GM18519 (cell line): ENCODE data around the gene NR3C1.

ENCODE experiments used
- ATAC-seq: cut with Tn5 transposase; IDR thresholded peaks from one replicate; pipeline ENCODE4 v1.9.1; 2021; ENCODE audit warnings: mild to moderate bottlenecking, moderate library complexity; ENCODE audit not compliant: unreplicated experiment, low FRiP score

The NR3C1 gene

DNA sequence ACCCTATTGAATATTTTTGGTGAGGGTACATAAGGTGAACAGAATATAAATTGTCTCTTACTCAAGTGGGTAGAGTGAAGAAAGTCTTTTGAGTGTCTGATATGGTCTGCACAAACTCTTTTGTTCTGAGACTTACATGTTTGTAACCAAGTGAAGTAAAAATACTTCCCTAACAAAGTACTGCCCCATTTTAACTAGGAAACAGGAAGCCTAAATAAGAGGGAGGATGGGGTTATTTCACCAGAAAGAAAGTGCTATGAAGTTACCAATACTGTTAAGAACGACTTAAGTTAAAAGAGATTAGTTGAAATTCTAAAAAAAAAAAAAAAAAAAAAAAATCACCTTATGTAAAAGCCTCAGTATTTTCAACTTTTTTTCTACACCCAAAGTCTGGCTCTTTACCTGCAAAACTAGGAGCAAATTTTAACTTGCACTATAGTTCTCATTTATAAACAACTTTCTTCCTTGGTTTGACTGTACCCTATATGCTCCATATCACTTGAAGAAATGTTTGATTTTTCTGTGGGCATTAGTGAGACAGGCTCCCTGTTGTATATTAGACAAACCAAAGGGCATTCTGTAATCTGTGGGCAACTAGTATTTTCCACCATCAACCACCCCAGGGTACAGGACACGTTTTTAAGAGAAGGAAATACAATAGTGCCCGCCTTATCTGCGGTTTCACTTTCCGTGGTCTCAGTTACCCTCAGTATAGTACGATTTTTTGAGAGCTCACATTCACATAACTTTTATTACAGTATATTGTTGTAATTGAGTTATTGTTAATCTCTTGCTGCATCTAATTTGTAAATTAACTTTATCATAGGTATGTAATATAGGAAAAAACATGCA lies 127.7 kb downstream of the NR3C1 start:
- no peak for ATAC-seq

DNA sequence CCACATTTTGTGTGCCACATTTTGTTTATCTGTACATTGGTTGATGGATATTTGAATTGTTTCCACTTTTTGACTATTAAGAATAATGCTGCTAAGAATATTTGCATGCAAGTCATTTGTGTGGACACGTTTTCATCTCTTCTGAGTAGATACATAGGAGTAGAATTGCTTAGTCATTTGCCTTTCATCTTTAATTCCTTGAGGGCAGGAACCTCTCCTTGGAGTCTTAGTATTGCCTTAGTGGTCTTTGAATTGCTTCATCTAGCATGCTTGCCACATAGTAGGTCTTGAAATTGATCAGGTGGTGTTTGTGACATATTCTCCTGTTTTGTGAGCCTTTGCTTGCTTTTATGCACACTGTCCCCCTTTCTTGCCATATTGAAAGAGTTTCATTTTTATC lies 128.5 kb downstream of the NR3C1 start:
- no peak for ATAC-seq

DNA sequence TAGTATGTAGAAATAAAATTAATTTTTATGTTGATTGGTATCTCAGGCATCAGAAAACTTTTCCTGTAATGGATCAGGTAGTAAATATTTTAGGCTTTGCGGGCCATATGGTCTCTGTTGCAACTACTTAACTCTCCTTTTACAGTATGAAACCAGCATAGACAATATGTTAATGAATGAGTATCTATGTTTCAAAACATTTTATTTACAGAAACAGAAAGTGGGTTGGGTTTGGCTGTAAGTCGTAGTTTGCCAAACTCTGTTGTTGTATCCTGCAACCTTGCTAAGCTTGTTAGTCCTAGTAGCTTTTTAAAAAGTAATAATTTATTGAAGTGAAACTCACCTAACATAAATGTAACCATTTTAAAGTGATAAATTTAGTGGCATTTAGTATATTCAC lies 132.1 kb downstream of the NR3C1 start:
- ATAC-seq = peak; percentile 55

DNA sequence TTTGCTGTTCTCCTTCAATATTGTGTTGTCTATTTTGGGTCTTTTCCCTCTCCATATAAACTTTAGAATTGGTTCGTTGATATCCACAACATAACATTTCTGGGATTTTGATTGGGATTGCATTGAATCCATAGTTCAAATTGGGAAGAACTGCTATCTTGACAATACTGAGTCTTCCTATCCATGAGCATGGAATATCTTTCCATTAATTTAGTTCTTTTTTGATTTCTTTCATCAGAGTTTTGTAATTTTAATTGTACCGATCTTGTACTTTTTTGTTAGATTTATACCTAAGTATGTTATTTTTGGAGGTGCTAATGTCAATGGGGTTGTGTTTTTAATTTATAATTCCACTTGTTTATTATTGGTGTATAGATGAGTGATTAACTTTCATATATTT lies 135.1 kb downstream of the NR3C1 start:
- no peak for ATAC-seq

DNA sequence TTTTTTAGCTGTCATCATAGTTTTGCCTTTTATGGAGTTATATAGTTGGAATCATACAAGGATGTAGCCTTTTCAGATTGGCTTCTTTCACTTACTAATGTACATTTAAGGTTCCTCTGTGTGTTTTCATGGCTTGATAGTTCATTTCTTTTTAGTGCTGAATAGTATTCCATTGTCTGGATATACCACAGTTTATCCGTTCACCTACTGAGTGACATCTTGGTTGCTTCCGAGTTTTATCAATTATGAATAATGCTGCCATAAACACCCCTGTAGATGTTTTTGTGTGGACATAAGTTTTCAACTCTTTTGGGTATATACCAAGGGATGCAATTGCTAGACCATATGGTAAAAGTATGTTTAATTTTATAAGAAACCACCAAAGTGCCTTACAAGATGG lies 136.3 kb downstream of the NR3C1 start:
- ATAC-seq = no peak

DNA sequence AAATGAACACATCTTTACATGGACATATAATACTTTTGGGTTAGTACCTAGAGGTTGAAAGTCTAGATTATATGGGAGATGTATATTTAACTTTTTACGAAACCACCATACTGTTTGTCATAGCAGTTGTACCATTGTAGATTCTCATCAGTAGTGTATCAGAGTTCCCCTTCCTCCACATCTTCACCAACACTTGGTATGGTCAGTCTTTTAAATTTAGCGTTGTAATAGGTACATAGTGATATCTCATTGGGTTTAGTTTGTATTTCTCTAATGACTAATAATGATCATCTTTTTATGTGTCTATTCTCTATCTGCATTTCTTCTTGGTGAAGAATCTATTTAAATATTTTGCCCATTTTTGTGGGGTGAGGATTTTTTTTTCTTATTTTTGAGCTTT lies 137.5 kb downstream of the NR3C1 start:
- ATAC-seq = no peak

DNA sequence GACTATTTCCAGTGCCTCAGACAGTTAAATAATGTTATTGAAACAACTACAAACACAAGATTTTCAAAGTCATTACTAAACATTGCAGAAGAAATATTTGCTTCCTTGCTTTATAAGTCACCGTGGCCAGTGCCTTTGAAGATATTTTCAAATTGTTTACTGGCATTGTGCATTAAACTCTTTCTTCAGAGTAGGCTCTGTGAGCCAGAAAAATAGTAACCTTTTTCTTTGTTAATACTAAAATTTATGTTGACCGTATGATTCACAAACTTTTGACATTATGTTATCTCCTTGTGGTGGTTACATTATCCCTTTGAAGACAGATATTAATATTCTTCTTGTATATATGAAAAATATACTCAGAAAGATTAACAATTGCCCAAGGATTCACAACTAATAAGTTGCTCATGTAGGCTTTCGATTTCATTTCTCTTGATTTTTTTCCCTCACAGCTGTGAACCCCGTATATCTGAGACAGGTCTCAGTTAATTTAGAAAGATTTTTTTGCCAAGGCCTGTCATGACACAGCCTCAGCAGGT lies 140.1 kb downstream of the NR3C1 start:
- no peak for ATAC-seq

DNA sequence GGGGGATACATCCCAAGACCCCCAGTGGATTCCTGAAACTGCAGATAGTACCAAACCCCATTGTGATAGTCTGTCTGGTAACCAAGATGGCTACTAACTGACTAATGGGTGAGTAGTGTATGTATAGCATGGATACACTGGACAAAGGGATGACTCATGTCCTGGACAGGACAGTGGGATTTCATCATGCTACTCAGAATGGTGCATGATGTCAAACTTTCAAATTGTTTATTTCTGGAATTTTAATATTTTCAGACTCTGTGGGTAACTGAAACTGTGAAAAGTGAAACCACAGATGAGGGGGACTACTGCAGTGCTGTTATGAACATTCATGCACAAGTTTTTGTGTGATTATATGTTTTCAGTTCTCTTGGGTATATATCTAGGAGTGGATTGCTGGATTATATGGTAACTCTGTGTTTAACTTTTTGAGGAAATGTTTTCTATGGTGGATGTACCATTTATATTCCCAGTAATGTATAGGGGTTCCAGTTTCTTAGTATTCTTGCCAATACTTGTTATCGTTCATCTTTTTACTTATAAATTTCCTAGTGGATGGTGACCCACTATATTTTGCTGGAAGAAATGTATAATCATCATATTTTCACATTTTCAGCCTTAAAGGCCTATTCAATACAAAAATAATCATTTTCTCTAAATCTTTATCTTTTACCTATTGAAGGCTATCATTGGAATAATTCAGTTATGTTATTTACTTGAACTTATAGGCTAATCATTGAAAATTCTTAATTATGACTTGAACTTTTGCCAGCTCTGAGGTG lies 140.9 kb downstream of the NR3C1 start:
- peak; percentile 82 for ATAC-seq

DNA sequence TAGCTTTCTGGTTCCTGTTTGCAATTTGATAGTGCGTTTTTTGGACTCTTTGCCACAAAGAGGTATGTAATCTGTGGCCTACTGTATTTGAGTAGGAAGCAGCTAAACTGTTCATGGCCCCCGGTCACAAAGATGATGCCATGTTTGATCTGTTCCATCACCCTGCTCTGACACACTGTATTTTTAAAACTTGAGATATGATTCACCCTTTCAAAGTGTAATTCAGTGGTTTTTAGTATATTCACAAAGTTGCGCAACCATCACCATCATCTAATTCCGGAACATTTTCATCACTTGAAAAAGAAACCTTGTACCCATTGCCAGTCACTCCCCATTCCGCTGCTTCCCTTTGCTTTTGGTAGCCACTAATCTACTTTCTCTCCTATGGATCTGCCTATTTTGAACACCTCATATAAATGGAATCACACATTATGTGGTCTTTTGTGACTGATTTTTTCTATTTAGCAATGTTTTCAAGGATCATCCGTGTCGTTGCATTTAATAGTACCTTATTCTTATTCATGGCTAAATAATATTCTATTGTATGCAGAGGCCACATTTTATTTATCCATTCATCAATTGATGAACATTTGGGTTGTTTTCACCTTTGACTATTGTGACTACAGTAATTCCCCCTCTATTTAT lies 141.6 kb downstream of the NR3C1 start:
- no peak for ATAC-seq

DNA sequence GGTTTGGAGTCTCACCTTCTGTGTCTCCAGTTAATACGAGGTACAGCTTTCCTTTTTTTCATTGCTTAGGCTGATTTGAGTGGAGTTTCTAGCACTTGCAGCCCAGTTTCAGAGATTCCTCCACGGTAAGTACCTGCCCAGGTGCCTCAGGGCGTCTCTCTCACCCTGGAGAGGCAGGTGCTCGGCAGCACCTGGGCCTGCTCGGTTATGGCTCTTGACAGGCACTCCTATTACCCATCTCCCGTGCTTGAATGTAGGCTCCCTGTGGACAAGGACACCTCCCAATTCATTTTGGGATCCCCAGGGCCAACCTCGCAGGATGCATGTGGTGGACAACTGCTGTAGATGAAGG lies 144.3 kb downstream of the NR3C1 start:
- ATAC-seq = no peak

DNA sequence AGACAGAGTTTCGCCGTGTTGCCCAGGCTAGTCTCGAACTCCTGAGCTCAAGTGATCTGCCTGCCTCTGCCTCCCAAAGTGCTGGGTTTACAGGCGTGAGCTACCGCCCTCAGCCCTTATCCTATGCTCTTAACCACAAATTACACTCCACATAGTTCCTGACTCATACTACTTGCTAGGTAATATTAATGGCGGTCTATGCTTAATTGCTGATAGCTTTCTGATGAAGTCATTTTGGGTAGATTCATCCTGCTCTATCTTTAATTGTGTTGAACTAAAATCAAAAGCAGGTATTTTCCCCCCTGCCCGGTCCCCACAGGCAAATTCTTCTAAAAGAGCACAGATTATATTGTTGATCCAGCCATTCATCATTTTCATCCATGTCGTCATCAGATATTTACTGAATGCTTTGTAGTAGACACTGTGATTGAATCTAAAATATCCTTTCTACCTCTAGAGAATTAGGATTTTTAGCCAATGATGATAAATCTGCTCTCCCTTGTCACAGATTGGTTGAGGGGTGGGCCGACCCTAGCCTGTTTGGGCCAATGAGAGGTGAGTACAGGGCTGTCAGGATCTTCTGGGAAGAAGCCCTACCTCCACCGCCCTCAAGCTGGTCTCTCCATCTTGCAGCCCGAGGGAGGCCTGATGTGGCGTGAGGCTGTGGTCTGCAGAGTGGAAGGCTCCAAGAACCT lies 144.8 kb downstream of the NR3C1 start:
- ATAC-seq = no peak

DNA sequence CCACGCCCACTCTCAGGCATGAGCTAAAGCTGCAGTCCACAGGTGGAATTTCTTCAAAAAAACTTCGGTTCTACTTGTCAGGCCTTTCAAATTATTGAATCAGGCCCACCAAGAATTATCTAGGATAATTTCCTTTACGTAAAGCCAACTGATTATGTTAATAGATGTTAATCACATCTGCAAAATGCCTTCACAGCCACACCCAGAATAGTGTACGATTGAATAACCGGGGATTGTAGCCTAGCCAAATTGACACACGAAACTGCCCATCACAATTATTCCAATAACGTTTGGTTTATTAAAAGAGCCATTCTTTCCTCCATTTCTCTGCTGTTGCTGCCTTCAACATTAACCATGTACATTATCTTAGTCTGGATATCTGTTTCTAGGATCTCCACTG lies 148.7 kb downstream of the NR3C1 start:
- ATAC-seq = no peak

DNA sequence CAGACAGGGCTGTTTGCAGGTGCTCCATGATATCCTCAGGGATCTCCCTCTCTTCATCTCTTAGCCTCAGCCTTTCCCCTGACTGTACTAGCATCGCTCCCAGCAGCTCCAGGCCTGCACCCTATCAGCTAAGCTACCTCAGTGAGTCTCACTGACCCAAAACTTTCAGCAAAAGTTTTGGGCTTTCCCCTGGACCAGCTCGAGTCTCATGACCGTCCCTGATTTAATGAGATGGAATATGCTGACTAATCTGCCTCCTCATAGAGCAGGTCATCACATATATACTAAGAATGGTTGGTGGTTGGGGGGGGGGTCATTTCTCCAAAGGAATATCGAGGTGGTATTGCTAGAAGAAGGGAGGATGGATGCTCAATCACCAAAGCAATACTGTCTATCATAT lies 151.5 kb downstream of the NR3C1 start:
- no peak for ATAC-seq

DNA sequence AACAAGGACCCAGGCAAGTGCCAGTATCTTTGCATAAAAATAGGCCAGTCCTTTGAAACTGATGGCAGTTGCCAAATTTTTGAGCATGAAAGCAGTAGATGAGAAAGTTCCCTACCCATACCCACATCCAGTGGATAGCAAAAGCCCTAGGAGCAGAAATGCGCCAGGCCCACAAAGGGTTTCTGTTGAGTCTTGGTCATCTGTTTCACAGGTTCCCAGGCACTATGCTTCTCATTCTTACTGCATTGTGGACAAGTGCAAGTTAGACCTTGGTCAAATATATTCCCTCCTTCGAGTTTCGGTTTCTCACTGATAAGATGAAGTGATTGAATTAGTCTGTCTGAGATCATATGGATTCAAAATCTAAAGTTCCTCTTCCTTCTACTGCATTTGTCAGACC lies 152.3 kb downstream of the NR3C1 start:
- peak; percentile 69 for ATAC-seq

DNA sequence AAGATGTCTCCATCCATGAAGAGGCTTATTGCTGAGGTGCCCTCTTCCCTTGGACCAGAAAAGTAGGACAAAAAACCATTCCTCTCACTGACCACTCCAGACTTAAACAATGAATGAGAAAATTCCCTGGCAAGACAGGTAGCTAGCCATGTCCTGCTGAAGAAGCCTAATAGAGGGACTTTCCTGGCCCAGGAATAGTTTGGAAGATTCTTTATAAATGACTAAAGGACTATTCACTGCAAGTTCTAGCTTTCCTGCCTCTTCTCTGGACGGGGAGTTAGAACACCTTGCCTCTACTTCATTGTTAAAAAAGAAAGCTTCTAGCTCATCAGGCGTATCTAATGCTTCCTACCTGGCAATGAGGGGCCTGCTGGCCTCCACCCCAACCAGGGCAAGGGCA lies 153.6 kb downstream of the NR3C1 start:
- no peak for ATAC-seq

DNA sequence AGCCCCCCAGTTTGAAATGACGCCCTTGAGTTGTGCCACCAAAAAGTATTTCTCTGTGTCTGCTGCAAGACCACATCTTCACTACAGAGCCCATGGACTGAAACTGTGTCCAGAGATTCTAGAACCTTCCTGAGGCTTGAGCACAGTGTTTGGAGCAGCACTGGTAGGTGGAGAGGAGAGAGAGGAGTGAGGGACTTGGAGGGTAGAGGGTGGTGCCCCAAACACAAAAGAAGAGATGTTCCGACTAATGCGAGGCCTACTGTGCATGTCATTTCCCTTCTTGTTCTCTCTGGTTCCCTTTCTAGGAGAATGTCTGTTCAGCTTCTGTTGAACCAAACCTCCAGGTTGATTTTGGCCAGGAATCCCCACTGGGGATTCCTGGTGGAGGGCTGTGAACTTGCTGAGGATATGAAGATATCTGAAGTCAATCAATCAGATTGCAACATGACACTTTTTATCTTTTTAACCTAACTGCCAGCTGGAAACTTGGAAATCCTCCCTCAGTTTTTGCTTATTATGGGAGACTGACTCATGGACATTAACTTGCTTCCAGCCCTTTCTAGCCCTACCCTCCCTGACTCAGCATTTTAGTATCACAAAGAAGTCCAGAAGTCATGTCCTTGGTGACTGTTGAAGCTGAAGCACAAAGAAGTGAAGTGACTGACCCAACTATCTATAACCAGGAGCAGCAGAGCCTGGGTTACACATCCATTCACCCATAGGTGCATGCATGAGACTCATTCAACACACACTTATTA lies 154.5 kb downstream of the NR3C1 start:
- ATAC-seq = no peak

DNA sequence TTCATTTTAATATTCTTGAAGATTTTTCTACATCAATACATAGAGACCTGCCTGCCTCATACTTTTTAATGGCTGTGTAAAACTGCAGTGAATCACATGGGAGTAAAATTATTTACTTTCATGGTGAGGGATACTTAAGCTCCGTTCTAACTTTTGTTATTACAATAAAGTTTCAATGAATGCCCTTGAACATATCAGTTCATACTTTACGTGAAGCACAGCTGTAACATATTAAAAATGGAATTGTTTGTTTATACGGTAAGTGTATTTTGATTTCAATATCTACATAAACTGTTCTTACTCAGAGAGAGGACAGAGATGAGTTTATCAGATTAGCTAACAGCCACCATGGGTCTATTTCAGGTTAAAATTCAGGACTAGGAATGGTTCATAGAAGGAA lies 155.1 kb downstream of the NR3C1 start:
- ATAC-seq = no peak

DNA sequence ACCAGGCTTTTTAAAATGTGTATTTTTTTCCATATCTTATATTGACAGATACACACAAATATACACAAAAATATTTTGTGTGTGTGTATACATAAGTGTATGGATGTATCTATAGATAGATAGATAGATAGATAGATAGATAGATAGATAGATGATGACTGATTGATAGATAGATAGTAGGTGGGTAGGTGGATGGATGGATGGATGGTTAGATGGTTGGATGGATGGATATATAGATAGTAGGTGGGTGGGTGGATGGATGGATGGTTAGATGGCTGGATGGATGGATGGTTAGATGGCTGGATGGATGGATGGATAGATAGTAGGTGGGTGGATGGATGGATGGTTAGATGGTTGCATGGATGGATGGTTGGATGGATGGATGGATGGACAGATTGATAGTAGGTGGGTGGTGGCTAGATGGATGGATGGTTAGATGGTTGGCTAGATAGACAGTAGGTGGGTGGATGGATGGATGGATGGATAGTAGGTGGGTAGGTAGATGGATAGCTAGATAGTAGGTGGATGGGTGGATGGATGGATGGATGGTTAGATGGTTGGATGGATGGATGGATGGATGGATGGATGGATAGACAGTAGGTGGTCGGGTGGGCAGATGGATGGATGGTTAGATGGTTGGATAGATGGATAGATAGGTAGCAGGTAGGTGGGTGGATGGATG lies 156.2 kb downstream of the NR3C1 start:
- no peak for ATAC-seq

DNA sequence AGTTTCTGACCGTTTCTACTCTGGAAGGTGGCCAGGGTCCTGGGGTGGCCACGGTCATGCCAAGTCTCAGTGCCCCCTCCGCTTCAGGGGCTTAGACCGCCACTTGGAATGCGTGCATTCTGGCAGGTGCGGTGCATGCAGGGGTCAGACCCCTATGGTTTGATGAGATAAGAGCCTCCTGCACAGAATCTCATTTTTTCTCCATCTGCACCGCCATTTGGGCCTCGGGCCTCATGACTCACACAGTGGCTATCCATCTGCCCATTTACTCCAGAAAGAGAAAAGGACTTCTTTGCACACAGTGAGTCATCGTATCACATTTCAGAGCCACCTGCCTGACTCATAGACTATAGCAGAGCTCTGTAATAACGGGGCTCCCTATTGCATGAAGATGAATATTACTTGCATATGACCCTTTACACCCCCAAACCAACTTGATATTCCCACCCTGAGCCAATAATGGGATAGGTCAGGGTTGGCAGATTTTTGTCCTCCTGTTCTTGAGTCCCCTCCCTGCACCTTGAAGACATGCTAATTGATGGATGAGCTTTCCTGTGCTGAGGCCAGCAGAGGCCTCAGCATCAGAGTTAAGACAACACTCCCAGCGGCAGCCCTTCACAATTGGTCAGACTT lies 157.4 kb downstream of the NR3C1 start:
- no peak for ATAC-seq
